HG03025 (cell line): ENCODE data around the gene PLEKHA1.

ENCODE experiments used
- ATAC-seq: cut with Tn5 transposase; IDR thresholded peaks from one replicate; pipeline ENCODE4 v1.9.1; 2021; ENCODE audit warnings: mild to moderate bottlenecking, moderate library complexity; ENCODE audit not compliant: unreplicated experiment, low FRiP score

The PLEKHA1 gene

GRCh38 chr10:122374237-122374858, at the start of gene PLEKHA1:
TSS of gene PLEKHA1 (plus strand) at chr10:122374708. CDS start at chr10:122393201, 18,493 bp downstream.
- ATAC-seq = peak; percentile 75

GRCh38 chr10:122325235-122325634, 49.3 kb upstream of the PLEKHA1 start:
- no peak for ATAC-seq

- peak; percentile 79 for ATAC-seq
Observed at GRCh38 chr10:122326385-122326784, 48.1 kb upstream of the PLEKHA1 start.

- ATAC-seq = no peak
Observed at GRCh38 chr10:122326806-122327205, 47.7 kb upstream of the PLEKHA1 start.

GRCh38 chr10:122327237-122328206, 47.0 kb upstream of the PLEKHA1 start:
- ATAC-seq = no peak

- ATAC-seq = no peak
Observed at GRCh38 chr10:122328676-122329075, 45.8 kb upstream of the PLEKHA1 start.

- ATAC-seq = no peak
Observed at GRCh38 chr10:122329416-122329815, 45.1 kb upstream of the PLEKHA1 start.

GRCh38 chr10:122331100-122331499, 43.4 kb upstream of the PLEKHA1 start:
- ATAC-seq = no peak

GRCh38 chr10:122331615-122332446, 42.7 kb upstream of the PLEKHA1 start:
- ATAC-seq = no peak

- ATAC-seq = no peak
Observed at GRCh38 chr10:122333037-122333436, 41.5 kb upstream of the PLEKHA1 start.

GRCh38 chr10:122336332-122336731, 38.2 kb upstream of the PLEKHA1 start:
- no peak for ATAC-seq

- no peak for ATAC-seq
Observed at GRCh38 chr10:122336961-122337360, 37.5 kb upstream of the PLEKHA1 start.

GRCh38 chr10:122338609-122339441, 35.7 kb upstream of the PLEKHA1 start:
- ATAC-seq = no peak

- no peak for ATAC-seq
Observed at GRCh38 chr10:122341141-122341810, 33.2 kb upstream of the PLEKHA1 start.

GRCh38 chr10:122342293-122343134, 32.0 kb upstream of the PLEKHA1 start:
- ATAC-seq = no peak

- no peak for ATAC-seq
Observed at GRCh38 chr10:122343135-122343800, 31.2 kb upstream of the PLEKHA1 start.

- ATAC-seq = no peak
Observed at GRCh38 chr10:122343936-122344335, 30.6 kb upstream of the PLEKHA1 start.

GRCh38 chr10:122344741-122345258, 29.7 kb upstream of the PLEKHA1 start:
- no peak for ATAC-seq
